ENCODE results near the gene ABCA5.

ABCA5 gene, protein sequence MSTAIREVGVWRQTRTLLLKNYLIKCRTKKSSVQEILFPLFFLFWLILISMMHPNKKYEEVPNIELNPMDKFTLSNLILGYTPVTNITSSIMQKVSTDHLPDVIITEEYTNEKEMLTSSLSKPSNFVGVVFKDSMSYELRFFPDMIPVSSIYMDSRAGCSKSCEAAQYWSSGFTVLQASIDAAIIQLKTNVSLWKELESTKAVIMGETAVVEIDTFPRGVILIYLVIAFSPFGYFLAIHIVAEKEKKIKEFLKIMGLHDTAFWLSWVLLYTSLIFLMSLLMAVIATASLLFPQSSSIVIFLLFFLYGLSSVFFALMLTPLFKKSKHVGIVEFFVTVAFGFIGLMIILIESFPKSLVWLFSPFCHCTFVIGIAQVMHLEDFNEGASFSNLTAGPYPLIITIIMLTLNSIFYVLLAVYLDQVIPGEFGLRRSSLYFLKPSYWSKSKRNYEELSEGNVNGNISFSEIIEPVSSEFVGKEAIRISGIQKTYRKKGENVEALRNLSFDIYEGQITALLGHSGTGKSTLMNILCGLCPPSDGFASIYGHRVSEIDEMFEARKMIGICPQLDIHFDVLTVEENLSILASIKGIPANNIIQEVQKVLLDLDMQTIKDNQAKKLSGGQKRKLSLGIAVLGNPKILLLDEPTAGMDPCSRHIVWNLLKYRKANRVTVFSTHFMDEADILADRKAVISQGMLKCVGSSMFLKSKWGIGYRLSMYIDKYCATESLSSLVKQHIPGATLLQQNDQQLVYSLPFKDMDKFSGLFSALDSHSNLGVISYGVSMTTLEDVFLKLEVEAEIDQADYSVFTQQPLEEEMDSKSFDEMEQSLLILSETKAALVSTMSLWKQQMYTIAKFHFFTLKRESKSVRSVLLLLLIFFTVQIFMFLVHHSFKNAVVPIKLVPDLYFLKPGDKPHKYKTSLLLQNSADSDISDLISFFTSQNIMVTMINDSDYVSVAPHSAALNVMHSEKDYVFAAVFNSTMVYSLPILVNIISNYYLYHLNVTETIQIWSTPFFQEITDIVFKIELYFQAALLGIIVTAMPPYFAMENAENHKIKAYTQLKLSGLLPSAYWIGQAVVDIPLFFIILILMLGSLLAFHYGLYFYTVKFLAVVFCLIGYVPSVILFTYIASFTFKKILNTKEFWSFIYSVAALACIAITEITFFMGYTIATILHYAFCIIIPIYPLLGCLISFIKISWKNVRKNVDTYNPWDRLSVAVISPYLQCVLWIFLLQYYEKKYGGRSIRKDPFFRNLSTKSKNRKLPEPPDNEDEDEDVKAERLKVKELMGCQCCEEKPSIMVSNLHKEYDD (N-terminal part only)

DNA sequence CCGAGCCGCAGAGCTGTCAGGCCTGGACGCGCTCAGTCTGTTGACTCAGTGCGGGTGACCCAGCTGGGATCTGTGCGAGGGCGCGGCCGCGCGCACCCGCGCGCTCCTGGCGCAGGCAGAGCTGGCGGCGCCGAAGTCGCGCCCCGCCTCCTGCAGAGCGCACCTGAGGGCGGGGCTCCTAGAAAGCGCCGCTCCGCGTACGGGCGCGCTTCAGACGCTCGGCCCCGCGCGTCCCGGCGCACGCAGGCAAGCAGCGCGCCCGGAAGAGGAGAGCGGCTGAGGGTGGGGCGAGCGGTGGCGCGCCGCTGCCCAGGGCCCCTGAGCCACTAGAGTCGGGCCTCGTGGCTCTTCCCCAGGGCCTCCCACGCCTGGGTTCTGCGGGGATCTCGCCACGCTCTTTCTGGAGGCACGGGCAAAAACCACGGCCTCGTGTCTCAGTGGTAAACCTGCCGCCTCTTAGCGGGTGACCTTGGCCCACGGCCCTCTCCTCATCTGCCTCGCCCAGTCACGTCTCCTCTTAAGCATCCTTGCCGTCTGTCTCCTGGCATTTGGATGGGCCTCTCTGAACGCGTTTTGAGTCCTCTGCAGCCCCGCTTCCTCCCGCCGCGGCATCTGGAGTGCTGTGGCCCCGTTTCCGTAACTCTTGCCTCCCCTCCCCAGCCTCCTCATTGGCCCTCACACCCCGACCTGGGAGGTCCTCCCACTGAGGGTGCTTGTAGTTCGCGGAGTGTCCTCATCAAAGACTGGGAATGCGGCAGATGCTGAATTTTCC lies at the start of gene ABCA5:
TSS of gene ABCA5 (minus strand) at position 74 of the 772 bp plus-strand sequence. CDS start 12,718 bp downstream, outside the sequence.
- H3K36me3 ChIP-seq = no peaks in the 10 kb centered on the region
- TF ChIP-seq, protein P1, sequence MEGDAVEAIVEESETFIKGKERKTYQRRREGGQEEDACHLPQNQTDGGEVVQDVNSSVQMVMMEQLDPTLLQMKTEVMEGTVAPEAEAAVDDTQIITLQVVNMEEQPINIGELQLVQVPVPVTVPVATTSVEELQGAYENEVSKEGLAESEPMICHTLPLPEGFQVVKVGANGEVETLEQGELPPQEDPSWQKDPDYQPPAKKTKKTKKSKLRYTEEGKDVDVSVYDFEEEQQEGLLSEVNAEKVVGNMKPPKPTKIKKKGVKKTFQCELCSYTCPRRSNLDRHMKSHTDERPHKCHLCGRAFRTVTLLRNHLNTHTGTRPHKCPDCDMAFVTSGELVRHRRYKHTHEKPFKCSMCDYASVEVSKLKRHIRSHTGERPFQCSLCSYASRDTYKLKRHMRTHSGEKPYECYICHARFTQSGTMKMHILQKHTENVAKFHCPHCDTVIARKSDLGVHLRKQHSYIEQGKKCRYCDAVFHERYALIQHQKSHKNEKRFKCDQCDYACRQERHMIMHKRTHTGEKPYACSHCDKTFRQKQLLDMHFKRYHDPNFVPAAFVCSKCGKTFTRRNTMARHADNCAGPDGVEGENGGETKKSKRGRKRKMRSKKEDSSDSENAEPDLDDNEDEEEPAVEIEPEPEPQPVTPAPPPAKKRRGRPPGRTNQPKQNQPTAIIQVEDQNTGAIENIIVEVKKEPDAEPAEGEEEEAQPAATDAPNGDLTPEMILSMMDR (IDR thresholded peaks at IDR 0.05; ENCODE audit: low read depth, low read length) = no peak
- peak; percentile 94 for DNase-seq
- peak within 1 kb of the TSS; percentile 72 for H3K27ac ChIP-seq
- H3K4me3 ChIP-seq (ENCODE audit: low read depth, low read length) = peak within 1 kb of the TSS; percentile 92
- H3K27me3 ChIP-seq (ENCODE audit: insufficient read depth, low read depth, severe bottlenecking) = no peaks in the 10 kb centered on the region
- peaks cover 4% of the 10 kb centered on the region for H3K9me3 ChIP-seq (ENCODE audit: severe bottlenecking)

DNA sequence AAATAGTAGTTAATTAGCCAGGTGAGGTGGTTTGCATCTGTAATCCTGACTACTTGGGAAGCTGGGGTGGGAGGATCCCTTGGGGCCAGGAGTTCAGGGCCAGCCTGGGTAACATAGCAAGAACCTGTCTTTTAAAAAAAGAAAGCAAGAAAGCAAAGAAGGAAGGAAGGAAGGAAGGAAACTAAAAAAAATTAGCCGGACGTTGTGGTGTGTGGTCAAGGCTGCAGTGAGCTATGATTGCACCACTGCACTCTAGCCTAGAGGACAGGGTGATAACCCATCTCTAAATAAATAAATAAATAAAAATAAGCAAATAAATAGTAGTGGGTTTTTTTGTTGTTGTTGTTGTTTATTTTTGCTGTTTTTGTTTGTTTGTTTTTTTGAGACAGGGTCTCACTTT lies 48.3 kb upstream of the ABCA5 start:
- Histone ChIP-seq H3K27ac (no peak overlapping the region), H3K27me3 (ENCODE audit: insufficient read depth, low read depth, severe bottlenecking) (no peaks in the 10 kb centered on the region), H3K9me3 (ENCODE audit: severe bottlenecking) (no peaks in the 10 kb centered on the region), H3K4me3 (ENCODE audit: low read depth, low read length) (no peak overlapping the region), H3K36me3 (no peaks in the 10 kb centered on the region)
- TF ChIP-seq, protein P1 (IDR thresholded peaks at IDR 0.05; ENCODE audit: low read depth, low read length) = no peak
- no peak for DNase-seq

DNA sequence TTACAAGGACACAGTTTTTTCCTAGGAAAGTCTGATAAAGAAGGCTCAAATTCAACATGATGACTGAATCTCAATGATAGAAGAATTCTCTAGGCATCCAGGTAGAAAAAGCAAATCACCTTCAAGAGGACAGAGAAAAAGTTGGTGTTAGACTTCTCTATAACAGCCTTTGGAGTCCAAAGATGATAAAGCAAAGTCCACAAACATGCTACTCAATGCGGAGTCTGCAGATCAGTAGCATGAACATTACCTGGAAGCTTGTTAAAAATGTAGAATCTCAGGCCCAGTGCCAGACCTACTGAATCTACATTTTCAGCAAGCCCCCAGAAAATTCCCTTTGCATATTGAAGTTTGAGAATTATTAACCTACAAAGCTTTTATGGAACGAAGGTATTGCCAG lies 46.1 kb upstream of the ABCA5 start:
- TF ChIP-seq, protein P1 (IDR thresholded peaks at IDR 0.05; ENCODE audit: low read depth, low read length) = no peak
- Histone ChIP-seq H3K27me3 (ENCODE audit: insufficient read depth, low read depth, severe bottlenecking) (no peaks in the 10 kb centered on the region), H3K9me3 (ENCODE audit: severe bottlenecking) (no peaks in the 10 kb centered on the region), H3K27ac (no peak overlapping the region), H3K36me3 (no peaks in the 10 kb centered on the region), H3K4me3 (ENCODE audit: low read depth, low read length) (no peak overlapping the region)
- DNase-seq = no peak

DNA sequence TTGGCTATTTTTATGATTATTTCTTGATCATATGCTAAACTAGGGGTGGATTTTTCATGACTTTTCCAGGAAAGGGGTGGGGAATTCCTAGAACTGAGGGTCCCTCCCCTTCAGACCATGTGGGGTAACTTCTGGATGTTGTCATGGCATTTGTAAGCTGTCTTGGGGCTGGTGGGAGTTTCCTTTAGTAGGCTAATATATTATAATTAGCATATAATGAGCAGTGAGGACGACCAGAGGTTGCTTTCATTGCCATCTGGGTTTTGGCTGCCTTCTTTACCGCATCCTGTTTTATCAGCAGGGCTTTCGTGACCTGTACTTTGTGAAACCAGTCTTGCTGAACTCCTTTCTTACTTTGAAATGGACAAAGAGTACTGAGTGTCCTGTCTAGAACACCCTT lies 40.4 kb upstream of the ABCA5 start:
- Histone ChIP-seq H3K4me3 (ENCODE audit: low read depth, low read length) (no peak overlapping the region), H3K9me3 (ENCODE audit: severe bottlenecking) (no peaks in the 10 kb centered on the region), H3K27me3 (ENCODE audit: insufficient read depth, low read depth, severe bottlenecking) (no peaks in the 10 kb centered on the region), H3K36me3 (no peaks in the 10 kb centered on the region), H3K27ac (no peak overlapping the region)
- no peak for DNase-seq
- TF ChIP-seq, protein P1 (IDR thresholded peaks at IDR 0.05; ENCODE audit: low read depth, low read length) = no peak
